GM21360 (cell line): ENCODE results near the gene PORCN.
"Not testable (repeated sequence)": the region's sequence is repeated elsewhere in the genome, so short reads cannot be mapped to it uniquely, and the experiment has no call there.

Experiments
- ATAC-seq: cut with Tn5 transposase; IDR thresholded peaks from one replicate; pipeline ENCODE4 v1.9.1; 2021; ENCODE audit warnings: mild to moderate bottlenecking, moderate library complexity; ENCODE audit not compliant: unreplicated experiment

The PORCN gene

GRCh38 chrX:48509245-48509590 is 426 bp downstream of the PORCN start:
- no peak for ATAC-seq

GRCh38 chrX:48509619-48510018 is 827 bp downstream of the PORCN start:
- no peak for ATAC-seq

DNA sequence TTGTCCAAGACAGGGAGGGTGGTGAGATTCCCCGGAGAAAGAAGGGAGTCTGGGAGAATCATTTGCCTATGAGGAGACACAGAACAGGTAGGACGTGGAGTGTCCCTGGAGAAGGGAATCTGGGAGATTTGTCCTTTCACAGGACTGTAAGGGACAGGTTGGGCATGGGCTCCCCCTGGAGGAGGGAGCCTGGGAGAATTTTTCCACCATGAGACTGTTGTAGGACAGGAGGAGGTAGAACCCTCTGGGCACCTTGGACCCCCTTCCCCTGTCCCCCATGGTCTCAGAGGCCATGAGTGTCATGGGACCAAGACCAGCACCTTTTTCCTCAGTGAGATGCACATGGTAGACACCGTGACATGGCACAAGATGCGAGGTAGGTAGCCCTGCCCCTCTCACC is 2.8 kb downstream of the PORCN start:
- no peak for ATAC-seq

GRCh38 chrX:48512371-48512935 is 3.7 kb downstream of the PORCN start:
- no peak for ATAC-seq

DNA sequence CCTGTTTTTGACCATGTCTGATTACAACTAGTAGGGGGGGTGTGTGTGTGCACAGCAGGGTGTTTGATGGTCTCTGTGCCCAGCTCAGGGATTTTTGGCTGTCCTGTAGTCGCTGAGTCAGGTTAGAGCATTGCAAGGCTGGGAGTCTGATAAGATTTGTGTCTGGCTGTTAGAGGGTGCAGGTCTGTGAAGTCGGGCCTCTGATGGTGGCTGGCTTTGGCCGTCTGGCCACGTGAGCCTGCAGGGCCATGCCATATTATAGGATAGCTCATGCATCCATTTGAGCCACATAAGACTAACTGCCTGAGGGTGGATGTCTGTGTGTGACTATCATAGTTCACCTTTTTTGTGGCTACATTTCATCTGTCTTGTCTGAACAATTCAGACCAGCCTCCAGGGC is 4.9 kb downstream of the PORCN start:
- ATAC-seq = no peak

- ATAC-seq = no peak
These were observed 5.5 kb downstream of the PORCN start for GRCh38 chrX:48514126-48514806.

DNA sequence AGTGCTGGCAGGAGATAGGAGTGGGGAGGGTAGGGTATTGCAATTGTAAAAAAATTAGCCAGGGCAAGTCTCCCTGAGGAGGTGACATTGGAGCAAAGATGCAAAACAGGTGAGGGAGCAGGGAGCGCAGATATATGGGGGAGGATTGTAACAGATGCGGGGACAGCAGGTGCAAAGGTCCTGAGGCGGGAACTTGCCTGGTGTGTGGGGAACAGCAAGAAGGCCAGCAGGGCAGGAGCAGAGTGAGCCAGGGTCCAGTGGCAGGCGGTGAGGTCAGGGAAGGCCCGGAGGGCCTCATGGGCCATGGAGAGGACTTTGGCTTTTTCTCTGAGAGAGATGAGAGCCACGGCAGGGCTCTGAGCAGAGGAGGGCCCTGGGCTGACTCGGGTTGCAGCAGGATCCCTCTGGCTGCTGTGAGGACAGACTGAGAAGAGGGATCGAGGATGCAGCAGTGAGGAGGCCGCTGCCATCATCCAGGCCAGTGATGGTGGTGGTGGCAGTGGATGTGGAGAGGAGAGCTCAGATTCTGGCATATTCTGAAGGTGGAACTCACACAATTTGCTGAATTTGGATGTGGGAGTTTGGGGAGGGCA is 6.2 kb downstream of the PORCN start:
- ATAC-seq = no peak

GRCh38 chrX:48515842-48516241 is 7.0 kb downstream of the PORCN start:
- ATAC-seq = no peak

DNA sequence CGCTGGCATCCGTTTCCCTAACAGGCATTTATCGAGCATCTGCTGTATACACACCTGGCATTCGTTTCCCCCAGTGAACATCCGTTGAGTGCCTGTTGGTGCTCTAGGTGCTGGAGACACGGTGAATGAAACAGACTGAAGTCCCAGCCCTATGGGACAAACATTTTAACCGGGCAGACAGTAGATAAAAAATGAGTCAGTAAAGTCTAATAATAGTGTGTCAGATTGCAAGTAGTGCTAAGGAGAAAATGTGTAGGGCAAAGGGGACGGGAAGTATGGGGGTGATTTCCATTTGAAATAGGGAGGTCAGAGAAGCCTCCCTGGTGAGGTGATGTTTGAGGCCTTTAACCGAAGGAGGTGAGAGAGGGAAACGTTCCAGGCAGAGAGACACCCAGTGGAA is 7.5 kb downstream of the PORCN start:
- ATAC-seq = no peak

DNA sequence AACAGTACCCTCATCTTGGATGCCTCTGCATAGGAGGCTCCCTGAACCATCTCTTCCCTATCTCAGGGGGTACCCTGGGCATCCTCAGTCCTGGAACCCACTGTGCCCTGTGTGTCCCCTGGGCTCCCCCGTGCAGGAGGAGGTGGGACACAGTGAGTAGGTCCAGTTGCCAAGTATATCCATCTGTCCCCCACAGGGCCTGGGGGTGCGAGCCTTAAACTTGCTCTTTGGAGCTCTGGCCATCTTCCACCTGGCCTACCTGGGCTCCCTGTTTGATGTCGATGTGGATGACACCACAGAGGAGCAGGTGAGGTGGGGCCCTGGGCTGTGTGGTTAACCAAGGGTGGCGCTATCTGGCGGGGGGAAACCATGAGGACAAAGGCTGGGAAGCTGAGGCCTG is 8.2 kb downstream of the PORCN start:
- no peak for ATAC-seq

GRCh38 chrX:48519481-48519880 is 10.7 kb downstream of the PORCN start:
- ATAC-seq = not testable (repeated sequence)

DNA sequence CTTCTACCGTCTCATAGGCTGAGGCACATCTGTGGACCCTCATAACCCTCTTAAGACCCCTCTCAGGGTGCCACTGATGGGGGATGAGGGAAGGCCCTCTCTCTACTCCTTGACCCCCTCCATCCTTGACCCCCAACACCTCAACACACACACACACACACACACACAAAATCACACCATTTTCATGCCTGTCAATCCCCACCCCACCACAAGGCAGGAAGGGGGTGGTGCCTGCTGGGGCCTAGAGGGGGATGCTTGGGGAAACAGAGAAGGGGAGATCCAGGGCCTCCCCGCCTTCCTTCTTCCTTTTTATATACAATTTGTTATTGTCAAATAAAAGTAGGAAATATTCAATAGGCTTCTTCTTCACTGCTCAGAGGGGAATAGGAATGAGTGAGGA is 11.7 kb downstream of the PORCN start:
- no peak for ATAC-seq

- no peak for ATAC-seq
These were observed 12.2 kb downstream of the PORCN start for GRCh38 chrX:48520976-48521352.

GRCh38 chrX:48521353-48522243 is 12.8 kb downstream of the PORCN start, which contains the start of gene EBP:
TSS of gene EBP (plus strand) at chrX:48521808. CDS start at chrX:48523772, 1,964 bp downstream.
- ATAC-seq = peak; percentile 92

GRCh38 chrX:48522291-48522690 is 13.5 kb downstream of the PORCN start:
- no peak for ATAC-seq

DNA sequence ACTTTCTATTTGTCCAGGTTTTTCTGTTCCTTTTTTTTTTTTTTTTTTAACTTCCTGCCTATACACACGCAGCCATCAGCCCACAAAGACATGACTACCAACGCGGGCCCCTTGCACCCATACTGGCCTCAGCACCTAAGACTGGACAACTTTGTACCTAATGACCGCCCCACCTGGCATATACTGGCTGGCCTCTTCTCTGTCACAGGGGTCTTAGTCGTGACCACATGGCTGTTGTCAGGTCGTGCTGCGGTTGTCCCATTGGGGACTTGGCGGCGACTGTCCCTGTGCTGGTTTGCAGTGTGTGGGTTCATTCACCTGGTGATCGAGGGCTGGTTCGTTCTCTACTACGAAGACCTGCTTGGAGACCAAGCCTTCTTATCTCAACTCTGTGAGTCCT is 14.9 kb downstream of the PORCN start:
- no peak for ATAC-seq

DNA sequence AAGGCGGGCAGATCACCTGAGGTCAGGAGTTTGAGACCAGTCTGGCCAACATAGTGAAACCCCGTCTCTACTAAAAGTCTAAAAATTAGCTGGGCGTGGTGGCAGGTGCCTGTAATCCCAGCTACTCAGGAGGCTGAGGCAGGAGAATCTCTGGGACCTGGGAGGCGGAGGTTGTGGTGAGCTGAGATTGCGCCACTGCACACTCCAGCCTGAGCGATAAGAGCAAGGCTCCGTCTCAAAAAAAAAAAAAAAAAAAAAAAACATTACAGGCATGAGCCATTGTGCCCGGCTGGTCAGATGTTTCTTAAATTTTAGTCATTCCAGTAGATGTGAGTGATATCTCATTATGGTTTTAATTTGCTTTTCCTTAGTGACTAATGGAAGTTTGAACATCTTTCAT is 17.1 kb downstream of the PORCN start:
- ATAC-seq = not testable (repeated sequence)

DNA sequence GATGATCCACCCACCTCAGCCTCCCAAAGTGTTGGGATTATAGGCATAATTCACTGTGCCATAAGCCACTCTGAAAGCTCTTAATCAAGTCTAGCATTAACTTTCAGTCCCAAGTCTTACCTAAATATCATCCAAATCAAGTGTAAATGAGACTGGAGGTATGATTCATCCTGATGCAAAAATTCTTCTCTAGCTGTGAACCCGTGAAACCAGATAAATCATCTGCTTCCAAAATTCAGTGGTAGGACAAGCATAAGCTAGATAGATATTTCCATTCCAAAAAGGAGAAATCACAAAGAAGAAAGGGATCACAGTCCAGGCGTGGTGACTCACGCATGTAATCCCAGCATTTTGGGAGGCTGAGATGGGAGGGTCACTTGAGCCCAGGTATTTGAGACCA is 21.9 kb downstream of the PORCN start:
- no peak for ATAC-seq

DNA sequence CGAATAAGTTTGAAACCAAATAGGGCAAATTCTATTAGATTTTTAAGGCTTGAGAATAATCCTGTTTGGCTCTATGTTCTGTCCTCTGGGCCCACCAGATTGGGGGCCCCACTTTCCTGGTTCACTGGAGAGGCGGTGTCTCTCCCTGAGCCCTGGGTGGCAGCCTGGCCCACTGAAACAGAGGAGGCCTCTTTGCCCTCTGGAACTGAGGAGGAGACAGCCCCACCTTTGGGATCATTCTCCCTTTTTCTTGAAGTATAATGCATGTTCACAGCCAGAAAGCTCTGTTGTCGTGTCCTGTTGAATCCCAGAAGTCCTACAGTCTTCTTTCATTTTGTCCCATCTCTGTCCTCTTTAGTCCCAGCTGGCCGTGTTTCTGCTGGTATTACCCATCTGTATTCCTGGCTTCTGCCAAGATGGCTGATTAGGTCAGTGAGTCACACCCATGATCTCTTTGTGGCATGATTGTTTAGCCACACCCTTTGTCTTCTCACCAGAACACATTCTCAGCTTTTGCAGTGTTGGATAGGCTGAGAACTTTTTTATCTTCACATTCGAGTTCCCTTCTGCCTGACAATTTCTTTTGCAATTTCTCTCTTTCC is 22.7 kb downstream of the PORCN start:
- ATAC-seq = no peak

- no peak for ATAC-seq
These were observed 23.4 kb downstream of the PORCN start for GRCh38 chrX:48532161-48532560.

DNA sequence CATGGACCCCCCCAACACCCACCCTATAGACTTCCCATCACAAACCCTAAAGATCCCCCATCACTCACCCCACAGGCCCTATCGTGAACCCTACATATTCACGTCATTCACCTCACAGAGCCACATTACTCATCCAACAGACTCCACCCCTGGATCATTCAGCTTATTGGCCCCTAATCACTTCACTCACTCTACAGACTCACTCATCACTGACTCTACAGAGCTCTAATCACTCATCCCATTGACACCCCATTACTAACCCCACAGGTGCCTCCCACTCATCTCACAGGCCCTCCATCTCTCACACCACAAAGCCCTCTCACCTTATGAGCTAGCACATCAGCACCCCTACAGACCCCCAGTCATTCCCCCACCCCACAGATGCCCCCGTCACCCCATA is 24.4 kb downstream of the PORCN start:
- no peak for ATAC-seq
